Measurements from ENCODE around the gene MCTP1.
A peak's percentile ranks its signal among the peaks of the same experiment; 100 is the strongest.

The MCTP1 gene

GRCh38 chr5:94916619-94917018 is 368.3 kb downstream of the MCTP1 start:
- Histone ChIP-seq H3K27me3 (ENCODE audit: insufficient read depth, poor library complexity, severe bottlenecking) (no peaks in the 10 kb centered on the region), H3K27ac (replicated peaks) (no peak overlapping the region), H3K4me3 (replicated peaks; ENCODE audit: insufficient read depth, low read length) (no peak overlapping the region)
- no peak for DNase-seq (ENCODE audit: low read depth in 1 of 2, low spot score in 1 of 2)
- TF ChIP-seq POLR2AphosphoS5 (IDR thresholded peaks at IDR 0.05; ENCODE audit: low read depth) (no peak), SPI1 (IDR thresholded peaks at IDR 0.05; ENCODE audit: borderline replicate concordance, low read depth) (no peak), CTCF (IDR thresholded peaks at IDR 0.05; ENCODE audit: insufficient read depth, low read length) (no peak), REST (IDR thresholded peaks at IDR 0.05; ENCODE audit: insufficient replicate concordance, low read depth) (no peak), GABPA (IDR thresholded peaks at IDR 0.05; ENCODE audit: low read depth) (no peak)

GRCh38 chr5:94911276-94911675 is 373.6 kb downstream of the MCTP1 start:
- TF ChIP-seq SPI1 (IDR thresholded peaks at IDR 0.05; ENCODE audit: borderline replicate concordance, low read depth) (no peak), REST (IDR thresholded peaks at IDR 0.05; ENCODE audit: insufficient replicate concordance, low read depth) (no peak), POLR2AphosphoS5 (IDR thresholded peaks at IDR 0.05; ENCODE audit: low read depth) (no peak), GABPA (IDR thresholded peaks at IDR 0.05; ENCODE audit: low read depth) (no peak), CTCF (IDR thresholded peaks at IDR 0.05; ENCODE audit: insufficient read depth, low read length) (no peak)
- no peak overlapping the region for H3K4me3 ChIP-seq (replicated peaks; ENCODE audit: insufficient read depth, low read length)
- DNase-seq (ENCODE audit: low read depth in 1 of 2, low spot score in 1 of 2): no peak
- H3K27ac ChIP-seq (replicated peaks): no peak overlapping the region
- no peaks in the 10 kb centered on the region for H3K27me3 ChIP-seq (ENCODE audit: insufficient read depth, poor library complexity, severe bottlenecking)

- DNase-seq (ENCODE audit: low read depth in 1 of 2, low spot score in 1 of 2): no peak
- TF ChIP-seq GABPA (IDR thresholded peaks at IDR 0.05; ENCODE audit: low read depth) (no peak), POLR2AphosphoS5 (IDR thresholded peaks at IDR 0.05; ENCODE audit: low read depth) (no peak), SPI1 (IDR thresholded peaks at IDR 0.05; ENCODE audit: borderline replicate concordance, low read depth) (no peak), CTCF (IDR thresholded peaks at IDR 0.05; ENCODE audit: insufficient read depth, low read length) (no peak)
- Histone ChIP-seq H3K27me3 (ENCODE audit: insufficient read depth, poor library complexity, severe bottlenecking) (no peaks in the 10 kb centered on the region), H3K27ac (replicated peaks) (no peak overlapping the region), H3K4me3 (replicated peaks; ENCODE audit: insufficient read depth, low read length) (no peak overlapping the region)
These were observed 374.2 kb downstream of the MCTP1 start for GRCh38 chr5:94910721-94911120.

- Histone ChIP-seq H3K27ac (replicated peaks) (no peak overlapping the region), H3K27me3 (ENCODE audit: insufficient read depth, poor library complexity, severe bottlenecking) (no peaks in the 10 kb centered on the region), H3K4me3 (replicated peaks; ENCODE audit: insufficient read depth, low read length) (no peak overlapping the region)
- DNase-seq (ENCODE audit: low read depth in 1 of 2, low spot score in 1 of 2): peak in 1 of 2 experiments; percentile 1
- TF ChIP-seq POLR2AphosphoS5 (IDR thresholded peaks at IDR 0.05; ENCODE audit: low read depth) (no peak), REST (IDR thresholded peaks at IDR 0.05; ENCODE audit: insufficient replicate concordance, low read depth) (no peak), CTCF (IDR thresholded peaks at IDR 0.05; ENCODE audit: insufficient read depth, low read length) (no peak), SPI1 (IDR thresholded peaks at IDR 0.05; ENCODE audit: borderline replicate concordance, low read depth) (no peak), GABPA (IDR thresholded peaks at IDR 0.05; ENCODE audit: low read depth) (no peak)
These were observed 375.9 kb downstream of the MCTP1 start for GRCh38 chr5:94908889-94909480.
